SH-SY5Y (cell line): ENCODE data around the gene NTM.

Experiments used
- GATA2 ChIP-seq: IDR thresholded peaks from 2 replicates; pipeline ENCODE4 v1.6.1; 2011; ENCODE audit warnings: mild to moderate bottlenecking, low read depth, low read length
- GATA3 ChIP-seq: IDR thresholded peaks from 2 replicates; pipeline ENCODE4 v1.6.1; 2011; ENCODE audit warnings: low read depth, mild to moderate bottlenecking, low read length, moderate library complexity

DNA sequence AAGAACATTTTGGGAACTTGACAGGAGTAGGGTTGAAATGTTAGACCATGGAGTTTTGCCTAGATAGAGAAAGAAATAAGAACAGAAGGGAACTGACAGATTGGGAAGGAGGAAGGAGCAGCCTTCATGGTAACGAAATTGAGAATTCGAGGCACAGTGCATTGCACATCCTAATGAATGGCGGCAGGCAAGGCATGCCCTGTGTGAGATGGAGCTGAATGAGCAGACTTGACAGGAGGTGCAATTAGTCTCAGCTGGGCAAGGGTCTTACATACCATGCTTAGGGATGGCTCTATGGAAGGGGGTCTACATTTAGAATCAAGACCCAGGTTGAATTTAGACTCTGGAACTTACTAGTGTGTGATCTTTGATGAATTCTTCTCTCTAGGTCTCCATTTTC lies 25.0 kb upstream of the NTM start:
- TF ChIP-seq GATA2 (no peak), GATA3 (no peak)
